Measurements from ENCODE around the gene MUSK.
"Not testable (repeated sequence)": the region's sequence is repeated elsewhere in the genome, so short reads cannot be mapped to it uniquely, and the experiment has no call there.

GRCh38 chr9:110826400-110826799 lies 157.8 kb downstream of the MUSK start:
- not testable (repeated sequence) for TF ChIP-seq FOXM1 (IDR thresholded peaks at IDR 0.05; ENCODE audit: borderline replicate concordance); SP1 (IDR thresholded peaks at IDR 0.05); SUZ12 (IDR thresholded peaks at IDR 0.05); BHLHE40 (IDR thresholded peaks at IDR 0.05; ENCODE audit: borderline replicate concordance); LEF1 (IDR thresholded peaks at IDR 0.05; ENCODE audit: borderline replicate concordance); FOXA1 (IDR thresholded peaks at IDR 0.05); CTBP1 (IDR thresholded peaks at IDR 0.05; ENCODE audit: borderline replicate concordance); FOXK2 (IDR thresholded peaks at IDR 0.05); TARDBP (IDR thresholded peaks at IDR 0.05); ELF4 (IDR thresholded peaks at IDR 0.05)
- TF ChIP-seq, protein P1, sequence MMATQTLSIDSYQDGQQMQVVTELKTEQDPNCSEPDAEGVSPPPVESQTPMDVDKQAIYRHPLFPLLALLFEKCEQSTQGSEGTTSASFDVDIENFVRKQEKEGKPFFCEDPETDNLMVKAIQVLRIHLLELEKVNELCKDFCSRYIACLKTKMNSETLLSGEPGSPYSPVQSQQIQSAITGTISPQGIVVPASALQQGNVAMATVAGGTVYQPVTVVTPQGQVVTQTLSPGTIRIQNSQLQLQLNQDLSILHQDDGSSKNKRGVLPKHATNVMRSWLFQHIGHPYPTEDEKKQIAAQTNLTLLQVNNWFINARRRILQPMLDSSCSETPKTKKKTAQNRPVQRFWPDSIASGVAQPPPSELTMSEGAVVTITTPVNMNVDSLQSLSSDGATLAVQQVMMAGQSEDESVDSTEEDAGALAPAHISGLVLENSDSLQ (IDR thresholded peaks at IDR 0.05), result not testable (repeated sequence)

Measured in HEK293T (cell line).